K562 (cell line): ENCODE results near the gene CBFA2T2.

Experiments
- ATF2 ChIP-seq: sonication (generic); formaldehyde crosslinking; IDR thresholded peaks from 2 replicates; pipeline ENCODE4 v1.8.1; 2022; ENCODE audit warnings: missing genetic modification reagents
- CBFB ChIP-seq: sonication (generic); formaldehyde crosslinking; IDR thresholded peaks from 2 replicates; pipeline ENCODE4 v1.4.0; 2020; ENCODE audit warnings: mild to moderate bottlenecking, missing genetic modification reagents
- CHD1 ChIP-seq: fragments of 200-600 bp; sonication (generic); IDR thresholded peaks from one replicate; pipeline ENCODE4 v1.6.1; 2012; ENCODE audit warnings: mild to moderate bottlenecking, moderate library complexity, low read length, inconsistent platforms
- CREB3 ChIP-seq: fragments of 450-650 bp; conservative IDR thresholded peaks from 2 replicates; pipeline ENCODE4 v1.6.1; 2016; ENCODE audit warnings: missing genetic modification characterization, low read depth, mild to moderate bottlenecking, missing compliant biosample characterization, moderate library complexity
- CTCF ChIP-seq, 3 experiments: IDR thresholded peaks in 2 of 3; conservative IDR thresholded peaks in 1 of 3; 2 replicates each; pipeline ENCODE4 v1.5.1; 2011 to 2012; ENCODE audit warnings: low read length in 3 of 3, mild to moderate bottlenecking in 3 of 3, control low read depth in 2 of 3, improper control_type of control experiment in 1 of 3, inconsistent platforms in 1 of 3, low read depth in 1 of 3, mixed read lengths in 1 of 3, moderate library complexity in 1 of 3; ENCODE audit not compliant: insufficient read depth in 2 of 3
- ELK1 ChIP-seq: sonication (generic); formaldehyde crosslinking; IDR thresholded peaks from 2 replicates; pipeline ENCODE4 v1.8.1; 2022; ENCODE audit warnings: missing genetic modification reagents
- HOXB6 ChIP-seq: fragments of 250-450 bp; sonication (Bioruptor Pico); IDR thresholded peaks from 2 replicates; pipeline ENCODE4 v1.5.1; 2022; ENCODE audit warnings: mild to moderate bottlenecking, borderline replicate concordance
- NR1H2 ChIP-seq: sonication (generic); formaldehyde crosslinking; IDR thresholded peaks from 2 replicates; pipeline ENCODE4 v1.4.0; 2020; ENCODE audit warnings: mild to moderate bottlenecking, missing genetic modification reagents
- RAD51 ChIP-seq: fragments of 450-650 bp; IDR thresholded peaks from 2 replicates; pipeline ENCODE4 v1.7.1; 2016; ENCODE audit warnings: low read depth, mild to moderate bottlenecking, borderline replicate concordance
- XRCC5 ChIP-seq: fragments of 200-400 bp; formaldehyde crosslinking; IDR thresholded peaks from 2 replicates; pipeline ENCODE4 v1.6.1; 2017; ENCODE audit warnings: low read depth, mild to moderate bottlenecking, low read length
- ZBTB7A ChIP-seq: IDR thresholded peaks from 2 replicates; pipeline ENCODE4 v1.6.1; 2011; ENCODE audit warnings: low read depth, mild to moderate bottlenecking, low read length, moderate library complexity, borderline replicate concordance; ENCODE audit not compliant: control insufficient read depth
- ZKSCAN8 ChIP-seq: fragments of 200-800 bp; sonication (Bioruptor generic); IDR thresholded peaks from 2 replicates; pipeline ENCODE4 v1.6.1; 2016; ENCODE audit warnings: missing genetic modification characterization, missing compliant biosample characterization

GRCh38 chr20:33539129-33539528 lies 49.2 kb downstream of the CBFA2T2 start:
- TF ChIP-seq CTCF (IDR thresholded peaks at IDR 0.05 in 2 of 3, conservative IDR thresholded peaks at IDR 0.05 in 1 of 3; ENCODE audit: insufficient read depth in 2 of 3, low read depth in 1 of 3, low read length in 3 of 3), result no peak
- TF ChIP-seq XRCC5, result no peak
- no peak for TF ChIP-seq NR1H2 (CRISPR knock-in tag)
- no peak for TF ChIP-seq ZKSCAN8
- TF ChIP-seq HOXB6 (CRISPR knock-in tag), result no peak
- no peak for TF ChIP-seq ATF2
- TF ChIP-seq CHD1, result no peak
- TF ChIP-seq CREB3, result no peak
- no peak for TF ChIP-seq RAD51
- no peak for TF ChIP-seq ZBTB7A
- no peak for TF ChIP-seq CBFB
- TF ChIP-seq ELK1 (CRISPR knock-in tag), result no peak
